Diencephalon (tissue), 1 donor: ENCODE measurements around the gene SELENBP1. TPM values are rescaled to one million over a fixed set of nuclear protein-coding genes. Genes with fewer than 3 reads are reported as not detected.

ENCODE experiments used
- total RNA-seq: library from RNA; depleted of rRNA; stranded (reverse); fragments of >200 nt; gene quantifications from one replicate; pipeline ENCODE4 v1.2.3, GENCODE V29; 2014

Gene SELENBP1
- 12.7 TPM for total RNA-seq

GRCh38 chr1:151372058-151372934 is at the start of gene SELENBP1:
SELENBP1 (minus strand) TSS chr1:151372705; CDS start chr1:151372641, 64 bp downstream.

GRCh38 chr1:151399324-151400171 is 27.0 kb upstream of the SELENBP1 start, which contains the start of gene PSMB4:
PSMB4 (plus strand) TSS chr1:151399573; CDS start chr1:151399588, 15 bp downstream.

GRCh38 chr1:151346769-151347522 is 25.6 kb downstream of the SELENBP1 start, which contains the start of gene RFX5:
RFX5 (minus strand) TSS chr1:151347252; CDS start chr1:151346320, 932 bp downstream.

GRCh38 chr1:151327223-151327902 is 45.1 kb downstream of the SELENBP1 start, which contains the start of gene PI4KB:
PI4KB (minus strand) TSS chr1:151327416; CDS start chr1:151316481, 10,935 bp downstream.

Other genes with a start within 250 kb of the SELENBP1 start
- 18.9 TPM for gene SEMA6C, start 226.1 kb downstream of the SELENBP1 start, total RNA-seq
- gene TNFAIP8L2, start 216.1 kb downstream of the SELENBP1 start, total RNA-seq, result 2.3 TPM
- gene LYSMD1, start 206.8 kb downstream of the SELENBP1 start, total RNA-seq, result 18.5 TPM
- 27.9 TPM for gene SCNM1, start 206.6 kb downstream of the SELENBP1 start, total RNA-seq
- gene TMOD4, start 196.7 kb downstream of the SELENBP1 start, total RNA-seq, result not detected
- 68.5 TPM for gene VPS72, start 182.5 kb downstream of the SELENBP1 start, total RNA-seq
- gene PIP5K1A, start 174.2 kb downstream of the SELENBP1 start, total RNA-seq, result 58.6 TPM
- gene PSMD4, start 118.0 kb downstream of the SELENBP1 start, total RNA-seq, result 113 TPM
- 9.7 TPM for gene ZNF687, start 90.4 kb downstream of the SELENBP1 start, total RNA-seq
- gene PI4KB, start 45.3 kb downstream of the SELENBP1 start, total RNA-seq, result 35.3 TPM
- 32.8 TPM for gene RFX5, start 25.5 kb downstream of the SELENBP1 start, total RNA-seq
- 312 TPM for gene PSMB4, start 26.9 kb upstream of the SELENBP1 start, total RNA-seq
- 54.2 TPM for gene POGZ, start 86.8 kb upstream of the SELENBP1 start, total RNA-seq
- gene CGN, start 138.7 kb upstream of the SELENBP1 start, total RNA-seq, result 3.2 TPM
- gene TUFT1, start 167.6 kb upstream of the SELENBP1 start, total RNA-seq, result 11.5 TPM
- 85.6 TPM for gene SNX27, start 239.3 kb upstream of the SELENBP1 start, total RNA-seq